HG03045 (cell line): ENCODE data around the gene RHOBTB1.
"Not testable (repeated sequence)": the region's sequence is repeated elsewhere in the genome, so short reads cannot be mapped to it uniquely, and the experiment has no call there.

ENCODE experiments used
- ATAC-seq: cut with Tn5 transposase; IDR thresholded peaks from one replicate; pipeline ENCODE4 v1.9.1; 2021; ENCODE audit warnings: mild to moderate bottlenecking, moderate library complexity; ENCODE audit not compliant: unreplicated experiment

RHOBTB1 gene

GRCh38 chr10:60870416-60870728, 73.6 kb downstream of the RHOBTB1 start:
- ATAC-seq: no peak

DNA sequence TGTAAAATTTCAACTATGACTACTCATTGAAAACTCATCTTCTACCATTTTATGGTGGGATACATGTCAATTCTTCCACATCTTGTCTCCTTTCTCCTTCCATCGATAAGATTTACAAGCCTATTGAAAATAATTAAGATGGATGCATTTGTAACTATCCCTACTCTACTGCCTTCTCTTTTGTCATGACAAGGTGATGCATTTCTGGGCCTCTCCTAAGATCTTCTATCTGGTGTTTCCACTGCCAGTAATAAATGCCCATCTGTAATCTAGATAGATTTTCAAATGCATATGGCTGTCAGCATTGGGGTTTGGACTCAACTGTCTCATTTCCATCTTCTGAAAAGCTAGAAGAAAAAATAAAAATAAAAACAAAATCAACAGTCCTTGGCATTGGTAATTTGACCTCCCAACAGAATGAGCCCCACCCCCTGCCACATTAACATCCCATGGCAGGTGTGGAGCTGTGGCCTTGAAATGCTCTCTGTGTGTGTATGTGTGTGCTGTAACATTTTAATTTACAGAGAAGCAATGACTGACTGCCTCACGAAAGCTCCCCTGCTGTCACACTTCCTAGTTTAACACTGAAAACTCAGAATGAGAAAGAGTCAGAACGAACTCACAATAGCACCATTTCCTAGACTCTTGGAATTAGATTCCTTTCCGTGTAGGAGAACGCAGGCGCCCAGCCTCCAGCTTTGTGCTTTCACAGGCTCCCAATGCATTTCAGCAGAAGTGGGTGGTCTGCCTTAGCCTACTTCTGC, 74.2 kb downstream of the RHOBTB1 start:
- no peak for ATAC-seq

DNA sequence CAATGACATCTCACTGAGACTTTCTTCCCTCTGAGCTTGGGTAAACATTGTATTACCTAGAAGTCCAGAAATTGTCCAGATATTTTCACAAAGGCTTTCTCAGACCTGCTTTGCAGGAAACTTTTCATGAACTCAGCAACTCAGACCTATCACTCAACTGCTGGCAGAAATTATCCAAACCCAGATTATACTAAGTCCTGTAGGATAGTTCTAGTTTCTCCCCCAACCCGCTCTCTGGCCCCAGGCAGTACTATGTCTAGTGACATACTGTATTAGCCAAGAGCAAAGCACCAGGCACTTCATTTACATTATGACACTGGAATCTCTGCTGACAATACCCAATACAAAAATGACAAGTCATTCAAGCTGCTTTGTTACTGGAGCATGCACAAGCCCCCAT, 75.0 kb downstream of the RHOBTB1 start:
- ATAC-seq: no peak

- ATAC-seq: no peak
Measured at GRCh38 chr10:60865198-60865783, 78.7 kb downstream of the RHOBTB1 start.

- no peak for ATAC-seq
Measured at GRCh38 chr10:60863796-60864195, 80.2 kb downstream of the RHOBTB1 start.

DNA sequence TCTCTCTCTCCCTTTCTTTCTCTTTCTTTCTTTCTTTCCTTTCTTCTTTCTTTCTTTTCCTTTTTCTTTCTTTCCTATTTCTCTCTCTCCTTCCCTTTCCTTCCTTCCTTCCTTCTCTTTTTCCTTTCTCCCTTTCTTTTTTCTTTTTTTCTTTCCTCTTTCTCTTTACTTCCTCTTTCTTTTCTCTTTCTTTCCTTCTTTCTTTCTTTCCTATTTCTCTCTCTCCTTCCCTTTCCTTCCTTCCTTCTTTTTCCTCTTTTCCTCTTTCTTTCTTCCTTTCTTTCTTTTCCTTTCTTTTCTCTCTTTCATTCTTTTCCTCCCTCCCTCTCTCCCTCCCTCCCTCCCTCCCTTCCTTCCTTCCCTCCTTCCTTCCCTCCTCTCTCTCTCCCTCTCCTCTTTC, 81.5 kb downstream of the RHOBTB1 start:
- no peak for ATAC-seq

GRCh38 chr10:60856405-60856804, 87.6 kb downstream of the RHOBTB1 start:
- no peak for ATAC-seq

DNA sequence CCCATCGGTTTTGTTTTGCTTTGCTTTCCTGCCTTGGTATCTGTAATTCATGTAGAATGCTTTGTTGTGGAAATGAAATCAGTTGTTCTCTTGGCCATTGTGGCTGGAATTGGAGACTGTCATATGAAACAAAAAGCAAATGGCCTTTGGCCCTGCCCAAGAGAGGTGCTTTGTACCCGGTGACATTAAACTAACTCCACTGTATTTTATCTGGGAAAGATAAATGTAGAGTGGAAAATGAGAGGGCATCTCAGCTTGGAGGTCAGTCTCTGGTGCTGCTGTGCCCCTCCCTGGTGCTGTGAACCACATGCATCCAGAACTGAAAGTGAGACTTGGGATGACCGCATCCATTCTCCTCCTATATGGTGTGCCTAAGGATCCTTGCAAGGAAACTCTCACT, 90.3 kb downstream of the RHOBTB1 start:
- ATAC-seq: no peak

DNA sequence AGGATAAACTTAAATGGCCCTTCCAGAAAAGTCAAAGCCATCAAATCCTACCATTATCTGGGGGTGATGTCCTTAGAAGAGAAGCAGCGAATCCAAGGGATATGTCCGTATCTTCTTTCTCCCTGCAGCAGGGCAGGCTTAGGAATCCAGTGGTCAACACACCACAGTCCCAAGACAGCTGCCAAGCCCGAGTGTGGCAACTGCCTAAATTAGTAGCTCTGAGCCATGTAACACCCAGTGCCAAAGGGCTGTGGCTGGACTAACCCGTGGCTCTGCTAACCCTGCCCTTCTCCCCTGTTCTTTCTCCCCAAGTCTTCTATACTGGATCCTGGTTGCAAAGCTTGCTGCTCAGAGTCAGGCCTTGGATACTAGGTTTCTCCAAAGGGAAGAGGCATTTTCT, 90.9 kb downstream of the RHOBTB1 start:
- no peak for ATAC-seq

GRCh38 chr10:60849740-60850139, 94.2 kb downstream of the RHOBTB1 start:
- ATAC-seq: no peak

- ATAC-seq: no peak
Measured at GRCh38 chr10:60849217-60849616, 94.8 kb downstream of the RHOBTB1 start.

DNA sequence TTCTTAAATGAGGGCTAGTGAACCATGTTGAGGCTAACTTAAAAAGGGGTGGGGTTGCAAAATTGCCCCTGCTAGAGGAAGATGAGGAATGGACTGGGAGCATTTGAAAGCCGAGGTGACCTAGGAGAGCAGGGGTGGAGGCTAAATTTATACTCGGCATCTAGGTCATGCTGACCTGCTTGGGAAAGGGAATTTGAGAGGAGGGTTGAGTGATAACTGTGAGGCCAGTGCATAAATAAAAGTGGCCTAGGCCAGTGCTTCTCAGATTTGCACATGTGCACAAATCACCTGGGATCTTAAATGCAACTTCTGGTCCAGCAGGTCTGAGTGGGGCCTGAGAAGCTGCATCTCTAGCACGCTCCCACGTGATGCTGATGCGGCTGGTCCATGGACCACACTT, 95.3 kb downstream of the RHOBTB1 start:
- no peak for ATAC-seq

GRCh38 chr10:60848126-60848525, 95.9 kb downstream of the RHOBTB1 start:
- ATAC-seq: no peak

- ATAC-seq: no peak
Measured at GRCh38 chr10:60846173-60846572, 97.8 kb downstream of the RHOBTB1 start.

DNA sequence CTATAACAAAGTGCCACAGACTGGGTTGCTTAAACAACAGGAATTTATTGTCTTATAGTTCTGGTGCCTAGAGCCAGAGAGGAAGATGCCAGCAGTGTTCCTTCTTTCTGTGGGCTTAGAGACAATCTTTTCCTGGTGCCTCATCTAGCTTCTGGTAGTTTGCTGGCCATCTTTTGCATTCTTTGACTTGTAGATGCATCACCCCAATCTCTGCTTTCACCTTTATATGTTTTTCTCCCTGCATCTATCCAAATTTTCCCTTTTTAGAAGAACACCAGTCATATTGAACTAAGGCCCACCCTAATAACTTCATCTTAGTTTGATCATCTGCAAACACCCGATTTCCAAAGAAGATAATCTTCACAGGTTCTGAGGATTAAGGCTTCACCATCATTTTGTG, 98.9 kb downstream of the RHOBTB1 start:
- ATAC-seq: no peak

DNA sequence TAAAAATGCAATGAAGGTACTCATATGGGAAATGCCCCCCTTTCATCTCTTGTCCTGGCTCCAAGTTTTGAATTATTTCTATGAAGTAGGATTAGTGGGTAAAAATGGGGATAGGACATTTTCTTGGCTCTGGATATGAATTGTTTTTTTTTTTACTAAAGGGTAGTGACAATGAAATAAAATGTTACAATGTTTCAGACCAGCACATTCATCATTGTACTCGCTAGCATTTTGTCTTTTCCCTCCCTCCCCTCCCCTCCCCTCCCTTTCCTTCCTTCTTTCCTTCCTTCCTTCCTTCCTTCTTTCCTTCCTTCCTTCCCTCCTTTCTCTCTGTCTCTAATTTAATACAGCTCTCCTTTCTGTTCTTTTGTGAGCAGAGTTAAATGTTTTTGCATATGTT, 101.3 kb downstream of the RHOBTB1 start:
- no peak for ATAC-seq

DNA sequence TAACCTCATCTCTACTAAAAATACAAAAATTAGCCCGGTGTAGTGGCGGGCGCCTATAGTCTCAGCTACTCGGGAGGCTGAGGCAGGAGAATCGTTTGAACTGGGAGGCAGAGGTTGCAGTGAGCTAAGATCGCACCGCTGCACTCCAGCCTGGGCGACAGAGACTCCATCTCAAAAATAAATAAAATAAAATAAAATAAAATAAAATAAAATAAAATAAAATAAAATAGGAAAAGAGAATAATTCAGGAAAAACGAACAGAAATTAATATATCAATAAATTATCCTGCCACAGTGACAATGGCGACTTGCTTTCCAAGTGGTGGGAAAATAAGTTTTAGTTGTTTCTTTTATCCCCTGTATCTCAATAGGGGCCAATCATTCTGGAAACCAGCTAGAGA, 102.8 kb downstream of the RHOBTB1 start:
- not testable (repeated sequence) for ATAC-seq

- no peak for ATAC-seq
Measured at GRCh38 chr10:60835049-60835448, 108.9 kb downstream of the RHOBTB1 start.

- ATAC-seq: no peak
Measured at GRCh38 chr10:60834401-60834800, 109.6 kb downstream of the RHOBTB1 start.

GRCh38 chr10:60832136-60832535, 111.8 kb downstream of the RHOBTB1 start:
- not testable (repeated sequence) for ATAC-seq

- no peak for ATAC-seq
Measured at GRCh38 chr10:60828489-60828852, 115.5 kb downstream of the RHOBTB1 start.

DNA sequence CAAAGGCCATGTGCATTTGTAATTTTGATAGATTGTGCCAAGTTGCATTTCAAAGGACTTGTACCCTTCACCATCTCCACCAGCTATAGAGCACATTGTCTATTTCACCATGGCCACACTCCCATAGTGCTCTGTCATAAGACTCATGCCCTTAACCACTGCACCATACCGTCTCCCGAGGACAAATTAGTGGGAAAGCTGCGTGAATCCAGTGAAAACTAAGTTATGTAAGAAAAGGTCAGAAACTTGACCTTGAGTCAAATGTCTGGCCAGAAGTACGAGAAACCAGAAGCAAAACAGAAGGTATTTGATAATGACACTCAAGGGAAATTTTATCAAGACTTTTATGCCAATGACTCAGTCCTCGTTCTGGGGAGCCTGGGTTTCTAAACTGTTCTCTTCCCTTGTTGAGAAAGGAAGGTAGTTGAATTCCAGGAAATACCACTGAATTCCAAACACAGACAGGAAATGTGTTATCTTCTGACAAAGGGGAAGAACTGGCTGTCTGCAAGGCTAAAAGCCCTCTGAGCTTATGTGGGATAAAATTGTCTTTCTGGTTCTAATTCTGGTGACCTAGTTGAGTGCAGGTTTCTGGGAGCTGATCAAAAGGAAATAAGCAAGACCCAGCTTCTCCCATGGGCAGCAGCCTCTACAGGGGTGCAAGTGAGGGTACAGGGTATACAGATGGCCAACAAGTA, 116.0 kb downstream of the RHOBTB1 start:
- ATAC-seq: no peak
